ENCODE measurements around the gene ABLIM1.

Gene ABLIM1

DNA sequence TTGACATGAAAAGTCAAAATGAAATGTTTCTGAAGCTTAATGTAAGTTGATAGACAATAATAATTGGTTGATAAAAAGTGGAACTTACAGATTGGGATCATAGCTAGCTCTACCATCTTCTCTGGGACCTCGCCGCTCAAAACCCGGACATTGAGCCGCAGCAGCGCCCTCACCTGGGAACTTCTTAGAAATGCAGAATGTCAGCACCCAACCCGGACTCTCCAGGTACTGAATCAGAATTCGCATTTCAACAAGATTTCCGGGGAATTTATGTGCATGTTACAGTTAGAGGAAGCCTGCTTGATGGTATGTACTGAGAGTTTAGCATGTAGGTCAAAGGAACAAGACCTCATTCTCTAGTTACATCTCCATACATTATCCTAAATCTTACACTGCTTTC is 36.7 kb upstream of the ABLIM1 start:
- Histone ChIP-seq H3K4me3 (no peak overlapping the region), H3K27ac (no peak overlapping the region)
- DNase-seq (ENCODE audit: low spot score): no peak
- TF ChIP-seq, protein P1, sequence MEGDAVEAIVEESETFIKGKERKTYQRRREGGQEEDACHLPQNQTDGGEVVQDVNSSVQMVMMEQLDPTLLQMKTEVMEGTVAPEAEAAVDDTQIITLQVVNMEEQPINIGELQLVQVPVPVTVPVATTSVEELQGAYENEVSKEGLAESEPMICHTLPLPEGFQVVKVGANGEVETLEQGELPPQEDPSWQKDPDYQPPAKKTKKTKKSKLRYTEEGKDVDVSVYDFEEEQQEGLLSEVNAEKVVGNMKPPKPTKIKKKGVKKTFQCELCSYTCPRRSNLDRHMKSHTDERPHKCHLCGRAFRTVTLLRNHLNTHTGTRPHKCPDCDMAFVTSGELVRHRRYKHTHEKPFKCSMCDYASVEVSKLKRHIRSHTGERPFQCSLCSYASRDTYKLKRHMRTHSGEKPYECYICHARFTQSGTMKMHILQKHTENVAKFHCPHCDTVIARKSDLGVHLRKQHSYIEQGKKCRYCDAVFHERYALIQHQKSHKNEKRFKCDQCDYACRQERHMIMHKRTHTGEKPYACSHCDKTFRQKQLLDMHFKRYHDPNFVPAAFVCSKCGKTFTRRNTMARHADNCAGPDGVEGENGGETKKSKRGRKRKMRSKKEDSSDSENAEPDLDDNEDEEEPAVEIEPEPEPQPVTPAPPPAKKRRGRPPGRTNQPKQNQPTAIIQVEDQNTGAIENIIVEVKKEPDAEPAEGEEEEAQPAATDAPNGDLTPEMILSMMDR (IDR thresholded peaks at IDR 0.05): no peak

DNA sequence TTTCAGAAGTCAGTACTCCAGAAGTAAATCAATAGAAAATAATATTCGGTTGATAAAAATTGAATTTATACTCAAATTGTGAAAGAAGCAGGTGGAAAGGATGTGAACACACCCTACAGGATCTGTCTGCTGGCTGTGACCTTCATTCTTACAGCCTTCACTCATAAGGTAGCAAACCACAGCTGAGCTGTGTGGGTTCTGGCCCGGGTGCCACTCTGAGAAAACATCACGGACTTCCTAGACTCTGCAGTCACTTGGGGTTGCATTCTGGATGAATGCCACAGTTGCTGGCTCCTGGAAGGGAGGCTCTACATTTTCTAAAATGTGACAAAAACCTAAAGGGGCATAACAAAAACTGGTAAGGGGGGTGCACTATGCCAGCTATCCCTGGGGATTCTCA is 36.0 kb upstream of the ABLIM1 start:
- TF ChIP-seq, protein P1 (IDR thresholded peaks at IDR 0.05): no peak
- no peak for DNase-seq (ENCODE audit: low spot score)
- Histone ChIP-seq H3K4me3 (no peak overlapping the region), H3K27ac (no peak overlapping the region)

DNA sequence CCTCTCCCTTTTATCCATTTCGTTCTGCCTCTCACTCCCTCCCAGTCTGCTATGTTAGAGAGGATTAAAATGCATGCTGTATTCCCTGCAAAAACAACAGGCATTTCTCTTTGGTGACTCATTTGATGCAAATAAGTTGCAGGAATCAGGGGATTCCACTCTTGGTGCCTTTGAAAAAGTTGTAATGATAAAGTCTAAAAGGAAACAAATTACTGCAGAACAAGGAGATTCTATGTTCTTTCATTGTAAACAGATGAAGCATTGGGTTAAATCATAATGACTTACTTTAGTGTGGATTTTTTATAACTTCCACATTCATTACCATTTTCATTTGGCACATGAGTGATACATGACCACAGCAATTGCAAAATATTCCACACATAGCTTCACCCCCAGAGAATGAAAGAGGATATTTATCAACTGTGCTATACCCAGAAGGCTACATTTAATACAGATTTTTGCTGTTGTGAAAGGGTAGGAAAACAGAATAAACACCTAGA is 33.4 kb upstream of the ABLIM1 start:
- no peak overlapping the region for H3K27ac ChIP-seq
- TF ChIP-seq, protein P1 (IDR thresholded peaks at IDR 0.05): no peak
- DNase-seq (ENCODE audit: low spot score): no peak
- H3K4me3 ChIP-seq: no peak overlapping the region

- H3K27ac ChIP-seq: no peak overlapping the region
- H3K4me3 ChIP-seq: no peak overlapping the region
- TF ChIP-seq, protein P1 (IDR thresholded peaks at IDR 0.05): no peak
- DNase-seq (ENCODE audit: low spot score): no peak
Observed at GRCh38 chr10:114688786-114689185, 30.7 kb upstream of the ABLIM1 start.

- H3K4me3 ChIP-seq: no peak overlapping the region
- H3K27ac ChIP-seq: no peak overlapping the region
- TF ChIP-seq, protein P1 (IDR thresholded peaks at IDR 0.05): no peak
- DNase-seq (ENCODE audit: low spot score): no peak
Observed at GRCh38 chr10:114687459-114687858, 29.4 kb upstream of the ABLIM1 start.

GRCh38 chr10:114686013-114686412 is 27.9 kb upstream of the ABLIM1 start:
- TF ChIP-seq, protein P1 (IDR thresholded peaks at IDR 0.05): no peak
- Histone ChIP-seq H3K4me3 (no peak overlapping the region), H3K27ac (peak overlapping the region in 1 of 2 donors; percentile 77)
- DNase-seq (ENCODE audit: low spot score): no peak

DNA sequence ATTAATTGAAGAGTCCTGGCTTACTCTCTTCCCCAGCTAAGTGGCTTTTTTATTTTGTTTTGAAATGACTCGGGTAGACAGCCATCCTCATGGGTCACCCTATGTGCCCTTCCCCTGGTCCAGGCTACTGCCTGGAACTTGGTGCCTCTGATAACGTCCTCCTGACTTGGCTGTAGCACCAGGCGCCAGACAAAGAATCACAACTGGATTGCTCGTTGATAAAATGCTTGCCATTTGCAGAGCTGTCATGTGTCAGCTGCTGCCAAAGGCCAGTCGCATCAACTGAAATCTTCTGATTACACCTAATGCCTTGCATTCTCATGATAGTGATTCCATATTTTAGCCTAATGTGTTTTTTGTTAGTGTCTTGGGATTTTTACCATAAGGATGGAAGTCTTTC is 27.4 kb upstream of the ABLIM1 start:
- DNase-seq (ENCODE audit: low spot score): no peak
- TF ChIP-seq, protein P1 (IDR thresholded peaks at IDR 0.05): no peak
- peak overlapping the region; percentile 51 for H3K4me3 ChIP-seq
- peak overlapping the region; percentile 63 to 77 for H3K27ac ChIP-seq

All from coronary artery (tissue), 2 donors.